NCI-H526 (cell line): ENCODE data around the gene SLC30A1.
"Not testable (repeated sequence)": the region's sequence is repeated elsewhere in the genome, so short reads cannot be mapped to it uniquely, and the experiment has no call there.

Experiments
- DNase-seq, 2 experiments: peaks; one replicate each; lab custom pipeline; 2025; lab: John Stamatoyannopoulos, UW

The SLC30A1 gene, protein sequence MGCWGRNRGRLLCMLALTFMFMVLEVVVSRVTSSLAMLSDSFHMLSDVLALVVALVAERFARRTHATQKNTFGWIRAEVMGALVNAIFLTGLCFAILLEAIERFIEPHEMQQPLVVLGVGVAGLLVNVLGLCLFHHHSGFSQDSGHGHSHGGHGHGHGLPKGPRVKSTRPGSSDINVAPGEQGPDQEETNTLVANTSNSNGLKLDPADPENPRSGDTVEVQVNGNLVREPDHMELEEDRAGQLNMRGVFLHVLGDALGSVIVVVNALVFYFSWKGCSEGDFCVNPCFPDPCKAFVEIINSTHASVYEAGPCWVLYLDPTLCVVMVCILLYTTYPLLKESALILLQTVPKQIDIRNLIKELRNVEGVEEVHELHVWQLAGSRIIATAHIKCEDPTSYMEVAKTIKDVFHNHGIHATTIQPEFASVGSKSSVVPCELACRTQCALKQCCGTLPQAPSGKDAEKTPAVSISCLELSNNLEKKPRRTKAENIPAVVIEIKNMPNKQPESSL

GRCh38 chr1:211578640-211579439 is at the start of gene SLC30A1:
SLC30A1 (minus strand) TSS chr1:211579161; CDS start chr1:211578612, 549 bp downstream.
- DNase-seq, result peak; percentile 87 to 97

- no peak for DNase-seq
Observed at GRCh38 chr1:211628417-211628816, 49.5 kb upstream of the SLC30A1 start.

- DNase-seq, result no peak
Observed at GRCh38 chr1:211627259-211627658, 48.3 kb upstream of the SLC30A1 start.

GRCh38 chr1:211625866-211626265 is 46.9 kb upstream of the SLC30A1 start:
- DNase-seq, result not testable (repeated sequence)

GRCh38 chr1:211625040-211625439 is 46.1 kb upstream of the SLC30A1 start:
- DNase-seq, result peak in 1 of 2 experiments; percentile 7

DNA sequence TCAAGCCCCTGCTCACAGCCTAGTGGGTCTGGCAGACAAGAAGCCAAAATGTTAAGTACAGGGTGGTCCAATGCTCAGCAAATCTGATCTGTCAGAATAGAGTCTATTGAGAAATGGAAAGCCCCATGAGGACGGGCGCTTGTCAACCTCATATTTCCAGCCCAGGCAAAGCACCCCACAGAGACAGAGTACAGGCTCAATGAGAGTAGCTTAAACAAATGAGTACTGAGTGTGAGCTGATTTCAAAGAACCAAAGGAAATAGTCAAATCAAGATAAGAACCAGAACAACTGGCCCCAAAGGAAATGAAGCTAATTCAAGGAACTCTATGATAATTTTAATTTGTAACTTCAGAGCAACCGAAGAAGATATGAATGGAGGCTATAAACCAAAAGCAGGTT is 44.6 kb upstream of the SLC30A1 start:
- no peak for DNase-seq

GRCh38 chr1:211621447-211622198 is 42.7 kb upstream of the SLC30A1 start:
- DNase-seq, result no peak

DNA sequence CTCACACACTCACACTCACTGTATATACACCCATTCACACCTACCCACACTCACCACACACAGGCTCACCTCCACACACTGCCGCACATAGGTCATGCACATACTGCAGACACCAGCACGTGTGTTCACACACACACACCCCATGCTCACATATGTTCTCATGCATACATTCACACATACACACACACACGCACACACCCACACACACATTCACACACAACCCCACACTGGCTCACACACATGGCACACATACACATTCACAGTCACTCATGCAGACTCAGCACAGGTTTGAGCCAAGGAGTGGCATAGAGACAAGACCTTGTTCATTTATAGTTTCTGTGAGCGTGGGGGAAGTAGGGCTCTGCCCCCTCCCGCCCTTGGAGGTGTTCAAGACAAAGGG is 41.1 kb upstream of the SLC30A1 start:
- DNase-seq, result no peak

- DNase-seq, result no peak
Observed at GRCh38 chr1:211619033-211619996, 40.4 kb upstream of the SLC30A1 start.

GRCh38 chr1:211616965-211617297 is 38.0 kb upstream of the SLC30A1 start:
- DNase-seq, result no peak

DNA sequence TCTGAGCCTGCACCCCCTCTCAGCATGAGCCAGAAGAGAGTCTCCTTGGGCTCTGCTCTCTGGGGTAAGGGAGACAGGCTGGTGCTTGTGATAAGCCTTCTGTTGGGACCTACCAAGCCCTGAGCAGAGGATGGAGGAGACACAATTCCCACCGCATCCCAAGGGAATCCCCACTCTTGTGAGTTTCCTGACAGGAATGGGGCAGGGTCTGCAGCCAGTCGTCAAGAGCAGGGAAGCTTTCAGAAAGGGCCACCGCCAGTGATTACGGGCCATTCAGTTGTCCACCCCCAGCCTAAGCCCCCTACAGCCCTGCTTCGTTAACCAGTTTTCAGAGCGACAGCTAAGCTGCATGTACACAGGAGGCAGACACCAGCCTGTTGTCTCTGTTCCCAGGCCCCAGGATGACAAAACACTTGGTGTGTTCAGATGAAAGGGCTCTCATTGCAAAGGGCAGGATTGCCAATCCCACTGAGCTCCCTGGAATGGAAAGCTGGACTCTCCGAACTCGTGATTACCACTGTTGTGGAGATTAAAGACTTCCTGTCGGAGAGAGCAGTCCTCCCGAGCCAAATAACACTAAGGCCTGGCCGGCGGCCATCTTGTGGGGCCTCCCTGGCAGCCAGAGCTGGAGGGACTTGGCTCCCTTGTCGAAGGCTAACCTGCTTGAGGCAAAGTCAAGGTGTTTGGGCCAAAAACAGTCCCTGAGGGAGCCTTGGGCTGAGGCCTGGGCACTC is 37.4 kb upstream of the SLC30A1 start:
- DNase-seq, result no peak

- DNase-seq, result no peak
Observed at GRCh38 chr1:211614615-211615014, 35.7 kb upstream of the SLC30A1 start.

- DNase-seq, result no peak
Observed at GRCh38 chr1:211613951-211614350, 35.0 kb upstream of the SLC30A1 start.

DNA sequence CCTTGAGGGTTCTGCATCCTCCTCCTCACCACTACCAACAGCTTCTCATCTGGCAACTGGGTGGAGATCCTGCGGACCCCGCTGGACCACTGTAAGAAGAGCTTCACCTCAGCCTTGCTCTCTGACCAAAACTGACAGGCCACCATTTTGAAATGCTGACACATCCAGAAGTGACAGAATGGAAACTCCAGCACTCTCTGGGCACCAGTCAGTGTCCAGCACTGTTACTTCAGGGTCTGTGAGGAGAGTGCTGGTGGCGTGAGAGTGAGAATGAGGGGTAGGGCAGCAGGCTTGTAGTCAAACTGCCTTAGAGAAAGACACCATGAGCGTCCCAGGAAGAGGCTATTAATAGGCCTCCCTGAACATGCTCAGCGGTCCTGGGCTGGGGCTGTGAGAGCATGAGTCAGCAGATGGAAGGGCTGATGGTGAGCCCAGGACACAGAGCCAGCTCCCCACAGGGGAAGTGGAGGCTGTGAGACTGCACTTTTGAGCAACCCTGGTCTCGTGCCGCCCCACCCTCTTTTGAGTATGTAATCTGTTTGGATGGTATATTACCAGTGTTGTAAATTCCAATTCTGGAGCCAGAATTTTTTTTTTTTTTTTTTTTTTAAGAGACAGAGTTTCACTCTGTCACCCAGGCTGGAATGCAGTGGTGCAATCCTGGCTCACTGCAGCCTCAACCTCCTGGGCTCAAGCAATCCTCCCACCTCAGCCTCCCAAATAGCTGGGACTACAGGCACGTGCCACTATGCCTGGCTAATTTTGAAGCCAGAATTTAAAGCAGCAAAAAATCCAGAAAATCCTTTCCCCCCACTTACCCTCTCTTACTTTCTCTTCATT is 34.4 kb upstream of the SLC30A1 start:
- DNase-seq, result no peak

GRCh38 chr1:211612786-211613107 is 33.8 kb upstream of the SLC30A1 start:
- no peak for DNase-seq

- DNase-seq, result no peak
Observed at GRCh38 chr1:211611818-211612217, 32.9 kb upstream of the SLC30A1 start.

GRCh38 chr1:211610779-211611556 is 32.0 kb upstream of the SLC30A1 start:
- DNase-seq, result no peak

GRCh38 chr1:211609120-211610024 is 30.4 kb upstream of the SLC30A1 start:
- no peak for DNase-seq
